Activated CD4-positive, alpha-beta memory T cell treated with anti-CD3 and anti-CD28 coated beads, Interleukin-2, amount 10 ng/mL, durations not matched to agents 7 days and 5 days (primary cell): ENCODE measurements around the gene ING3. TPM values are rescaled to one million over a fixed set of nuclear protein-coding genes. Genes with fewer than 3 reads are reported as not detected.

Experiments used
- CTCF ChIA-PET: fragments of 350-600 bp; sonication (Branson Sonifier 250); formaldehyde crosslinking; loops from one replicate; lab custom pipeline; 2021; ENCODE audit warnings: antibody characterized with exemption, inconsistent platforms; lab: Charles Lee
- POLR2A ChIA-PET: fragments of 350-600 bp; sonication (Branson Sonifier 250); formaldehyde crosslinking; loops from one replicate; lab custom pipeline; 2021; ENCODE audit warnings: antibody characterized with exemption; lab: Charles Lee
- DNase-seq: peaks from one replicate; pipeline ENCODE4 v3.0.0-alpha.2; 2020
- H3K27ac Mint-ChIP-seq: one replicate; pipeline ENCODE4 v1.8.0; 2021; ENCODE audit warnings: mild to moderate bottlenecking, mixed read lengths
- H3K27me3 Mint-ChIP-seq: one replicate; pipeline ENCODE4 v1.8.0; 2021; ENCODE audit warnings: mixed read lengths
- H3K36me3 Mint-ChIP-seq: one replicate; pipeline ENCODE4 v1.8.0; 2021; ENCODE audit warnings: low read depth, mixed read lengths
- H3K4me1 Mint-ChIP-seq: one replicate; pipeline ENCODE4 v1.8.0; 2021; ENCODE audit warnings: mixed read lengths
- H3K4me3 Mint-ChIP-seq: one replicate; pipeline ENCODE4 v1.8.0; 2021; ENCODE audit warnings: mild to moderate bottlenecking, mixed read lengths
- H3K9me3 Mint-ChIP-seq: one replicate; pipeline ENCODE4 v1.8.0; 2021; ENCODE audit warnings: mixed read lengths
- total RNA-seq, 2 experiments: library from RNA; stranded (reverse); gene quantifications; one replicate each; pipeline ENCODE4 v1.2.3, GENCODE V29; 2021

Gene ING3
- total RNA-seq, 2 experiments from 2014 or later, result 22.2 to 26.5 TPM

DNA sequence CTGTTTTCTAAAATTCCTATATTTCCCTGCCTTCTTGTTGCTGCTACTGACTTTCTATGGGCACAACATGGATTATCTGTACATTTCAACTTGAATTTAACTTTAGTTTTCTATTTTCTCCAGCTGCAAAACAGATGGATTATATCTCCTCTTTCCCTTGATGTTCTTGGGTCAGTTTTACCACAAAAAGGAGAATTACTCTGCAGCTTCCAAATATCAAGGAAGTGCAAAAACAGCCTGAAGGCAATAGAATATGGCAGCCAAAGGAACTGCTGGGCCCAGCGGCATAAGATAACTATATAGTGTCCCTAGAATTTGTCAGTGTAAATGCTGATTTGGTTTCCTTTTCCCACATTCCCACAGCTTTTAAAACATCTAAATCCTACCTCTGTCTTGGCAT, 67.0 kb downstream of the ING3 start:
- Mint-ChIP-seq H3K27ac (no peak overlapping the region), H3K9me3 (no peaks in the 10 kb centered on the region), H3K27me3 (peaks cover 8% of the 10 kb centered on the region), H3K36me3 (no peaks in the 10 kb centered on the region), H3K4me1 (no peaks in the 10 kb centered on the region), H3K4me3 (no peak overlapping the region)
- POLR2A ChIA-PET, result no interaction called here
- CTCF ChIA-PET, result no interaction called here
- DNase-seq, result no peak

DNA sequence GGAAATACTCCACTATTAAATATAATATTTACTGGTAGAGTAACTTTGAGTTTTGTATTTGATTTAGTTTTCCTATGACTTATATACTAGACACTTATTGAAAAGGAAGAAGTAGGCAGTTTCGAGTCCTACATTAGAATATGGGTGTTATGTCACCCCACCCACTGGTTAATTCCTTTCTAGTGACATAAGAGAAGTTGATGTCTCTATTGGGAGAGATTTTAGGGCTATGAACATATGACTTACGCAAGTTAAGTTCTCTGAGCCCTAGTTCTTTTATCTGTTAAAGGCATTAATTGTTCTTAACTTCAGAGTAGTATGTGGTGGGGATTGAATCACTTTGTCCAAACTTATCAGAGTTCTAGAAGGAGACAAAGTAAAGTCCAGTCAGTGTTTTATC, 68.4 kb downstream of the ING3 start:
- no peak for DNase-seq
- no peaks in the 10 kb centered on the region for H3K9me3 Mint-ChIP-seq
- no peak overlapping the region for H3K27ac Mint-ChIP-seq
- H3K36me3 Mint-ChIP-seq, result no peaks in the 10 kb centered on the region
- CTCF ChIA-PET, result no interaction called here
- H3K27me3 Mint-ChIP-seq, result peaks cover 1% of the 10 kb centered on the region
- POLR2A ChIA-PET, result no interaction called here
- no peaks in the 10 kb centered on the region for H3K4me1 Mint-ChIP-seq
- H3K4me3 Mint-ChIP-seq, result no peak overlapping the region

DNA sequence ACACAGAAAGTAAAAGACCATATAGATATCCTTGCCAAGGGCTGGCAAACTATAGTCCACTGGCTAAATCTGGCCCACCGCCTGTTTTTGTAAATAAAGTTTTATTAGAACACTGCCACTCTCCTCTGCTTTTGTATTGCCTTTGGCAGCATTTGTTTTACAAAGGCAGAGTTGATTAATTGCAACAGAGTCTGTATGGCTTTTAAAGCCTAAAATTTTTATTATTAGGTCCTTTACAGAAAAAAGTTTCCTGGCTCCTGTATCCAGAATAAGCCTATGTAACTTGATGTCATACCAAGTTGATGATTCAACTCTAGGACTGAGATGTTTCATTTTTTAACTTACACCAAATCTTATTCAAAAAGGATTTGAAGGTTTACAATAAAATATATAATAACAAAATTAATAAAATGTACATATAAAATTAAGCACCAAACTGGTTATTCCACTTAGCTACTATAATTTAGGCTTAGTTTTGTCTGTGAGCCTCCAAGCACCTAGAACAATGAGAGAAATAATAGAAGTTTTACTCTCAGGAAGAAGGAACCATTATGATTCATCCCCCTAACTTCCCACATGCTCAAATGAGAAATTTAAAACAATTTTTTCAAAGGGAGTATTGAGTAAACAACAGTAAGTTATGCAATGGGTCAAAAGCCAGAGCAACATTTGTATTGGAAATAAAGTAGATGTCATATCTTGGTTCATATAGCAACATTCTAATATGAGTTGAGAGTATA, 69.8 kb downstream of the ING3 start:
- POLR2A ChIA-PET, result no interaction called here
- Mint-ChIP-seq H3K27me3 (peaks cover 2% of the 10 kb centered on the region), H3K27ac (no peak overlapping the region), H3K4me1 (no peaks in the 10 kb centered on the region), H3K4me3 (no peak overlapping the region), H3K9me3 (no peaks in the 10 kb centered on the region), H3K36me3 (no peaks in the 10 kb centered on the region)
- no peak for DNase-seq
- CTCF ChIA-PET, result no interaction called here

DNA sequence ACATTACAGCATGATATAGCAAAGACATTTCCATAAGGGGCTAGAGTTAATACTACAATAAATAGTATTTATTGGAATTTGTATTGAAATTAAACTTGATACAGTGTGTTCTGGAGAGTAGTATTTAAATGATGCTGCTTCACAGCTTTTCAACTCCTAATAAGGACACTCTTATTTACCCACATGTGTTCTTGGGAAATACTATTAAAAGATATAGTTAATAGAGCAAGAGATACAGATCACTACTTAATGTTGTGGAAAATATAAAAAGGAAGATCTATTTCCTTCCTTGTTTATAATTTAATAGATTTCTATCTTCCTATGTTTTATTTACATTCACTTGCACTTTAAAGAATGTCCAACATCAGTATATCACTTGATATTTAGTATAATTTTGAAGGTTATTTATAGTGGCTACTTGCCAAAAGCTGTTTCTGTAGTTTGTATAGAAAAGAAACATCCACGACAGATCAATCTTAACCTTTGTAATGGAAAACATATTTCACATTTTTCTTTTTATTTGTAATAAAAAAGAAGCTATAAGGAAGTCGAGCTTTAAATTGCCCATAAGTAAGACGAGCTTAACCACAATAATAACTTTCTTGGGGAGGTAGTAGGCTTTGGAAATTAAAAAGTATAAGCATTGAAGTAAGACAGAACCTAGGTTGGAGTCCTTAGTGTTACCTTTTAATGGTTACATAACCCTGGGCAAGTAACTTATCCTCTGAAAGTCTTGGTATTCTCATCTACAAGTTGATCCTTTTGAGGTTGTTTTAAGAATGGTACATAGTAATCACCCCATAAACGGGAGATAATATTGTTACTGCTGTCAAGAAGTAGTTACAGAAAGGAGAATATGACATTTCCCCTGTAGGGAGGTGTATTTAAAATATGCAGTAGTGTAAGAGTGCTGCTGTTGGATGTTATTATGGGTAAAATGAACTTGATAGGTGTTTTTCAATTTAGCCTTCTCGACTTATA, 70.7 kb downstream of the ING3 start:
- CTCF ChIA-PET, result no interaction called here
- POLR2A ChIA-PET, result no interaction called here
- H3K27me3 Mint-ChIP-seq, result peaks cover 4% of the 10 kb centered on the region

DNA sequence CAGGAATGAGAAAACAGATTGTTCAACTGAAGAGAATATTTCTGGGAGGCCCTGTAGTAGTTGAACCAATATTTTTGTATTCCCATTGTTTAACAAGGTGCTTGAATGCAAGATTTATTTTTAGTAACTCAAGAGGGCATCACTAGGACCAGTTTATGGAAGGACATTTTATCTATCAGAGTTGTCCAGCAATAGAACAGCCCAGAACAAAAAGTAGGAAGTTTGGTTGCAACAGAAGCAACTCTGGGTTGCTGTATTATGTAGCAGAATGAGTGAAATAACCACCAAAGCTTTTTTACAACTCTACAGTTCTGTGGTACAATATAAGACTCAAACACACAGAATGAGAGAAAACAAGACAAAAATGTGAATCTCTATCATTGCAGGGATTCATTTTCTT, 72.6 kb downstream of the ING3 start:
- Mint-ChIP-seq H3K4me1 (no peaks in the 10 kb centered on the region), H3K27ac (no peak overlapping the region), H3K27me3 (peaks cover 4% of the 10 kb centered on the region), H3K9me3 (no peaks in the 10 kb centered on the region), H3K4me3 (no peak overlapping the region), H3K36me3 (no peaks in the 10 kb centered on the region)
- POLR2A ChIA-PET, result no interaction called here
- DNase-seq, result no peak
- CTCF ChIA-PET, result no interaction called here

More for the DNA sequence above, 70.7 kb downstream of the ING3 start:
- Mint-ChIP-seq H3K36me3 (no peaks in the 10 kb centered on the region), H3K4me3 (no peak overlapping the region), H3K27ac (no peak overlapping the region), H3K4me1 (no peaks in the 10 kb centered on the region), H3K9me3 (no peaks in the 10 kb centered on the region)
- no peak for DNase-seq

DNA sequence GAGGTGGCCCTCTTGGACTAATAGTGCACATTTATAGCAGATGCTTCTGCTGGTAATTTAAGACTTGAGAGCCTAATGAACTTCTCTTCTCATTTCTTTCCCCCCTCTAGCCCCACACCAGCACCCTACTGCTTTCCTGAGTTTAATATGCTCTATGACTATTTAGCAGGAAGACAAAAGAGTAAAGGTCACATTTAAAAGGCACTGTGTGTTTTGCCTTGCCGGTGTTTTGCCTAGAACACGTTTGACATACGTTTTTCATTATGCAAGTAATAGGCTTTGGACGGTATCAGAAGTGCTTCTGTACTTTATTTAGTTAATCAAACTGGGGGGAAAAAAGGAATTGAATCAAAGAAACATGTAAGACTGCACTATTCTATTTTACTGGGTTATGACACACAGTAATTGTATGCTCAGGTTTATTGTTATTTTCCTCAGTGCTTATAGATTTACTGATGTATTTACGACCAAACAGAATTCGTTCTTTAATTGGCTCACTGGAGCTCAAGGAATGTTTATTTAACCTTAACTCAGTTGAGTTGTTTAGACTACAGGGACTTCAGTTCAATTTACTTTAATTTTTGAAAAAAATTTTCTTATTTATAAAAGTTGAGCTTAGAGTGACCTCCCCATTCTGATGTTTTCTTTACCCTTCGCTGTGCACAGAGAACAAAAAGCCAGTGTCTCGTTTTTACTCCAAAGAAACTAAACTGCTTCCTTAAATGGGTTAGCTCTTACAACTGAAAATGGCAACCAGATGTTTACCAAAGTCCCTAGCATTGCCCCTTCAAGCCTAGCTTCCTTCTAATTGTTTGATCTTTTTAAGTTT, 73.3 kb downstream of the ING3 start:
- Mint-ChIP-seq H3K4me3 (no peak overlapping the region), H3K27me3 (peaks cover 4% of the 10 kb centered on the region), H3K9me3 (no peaks in the 10 kb centered on the region), H3K4me1 (no peaks in the 10 kb centered on the region), H3K27ac (no peak overlapping the region), H3K36me3 (no peaks in the 10 kb centered on the region)
- CTCF ChIA-PET, result interaction anchor here (1.2 kb wide), 1 partner anchor 84 kb away, joined by 3 read pairs; no protein-coding TSS in a partner anchor
- POLR2A ChIA-PET, result no interaction called here
- no peak for DNase-seq

DNA sequence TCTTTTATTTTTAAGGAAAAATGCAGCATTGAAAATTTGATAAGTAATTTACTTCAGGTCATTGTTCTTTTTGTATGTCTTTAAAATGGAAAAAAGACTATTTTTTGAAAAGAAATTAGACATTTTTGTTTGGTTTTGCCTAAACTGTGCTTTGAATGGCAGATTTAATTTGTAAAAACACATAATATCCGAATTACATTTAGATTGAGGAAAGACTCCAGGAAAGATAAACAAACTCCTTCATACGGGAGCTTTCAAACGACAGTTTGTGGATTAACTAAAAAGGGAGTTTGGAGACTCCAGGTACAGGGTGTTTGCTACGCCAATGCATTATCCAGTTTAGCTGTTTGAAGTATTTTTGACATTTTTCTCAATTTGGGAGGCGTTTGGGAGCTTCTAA, 74.0 kb downstream of the ING3 start:
- H3K36me3 Mint-ChIP-seq, result no peaks in the 10 kb centered on the region
- ChIA-PET CTCF (interaction anchor here (1.2 kb wide), 1 partner anchor 83 kb away, joined by 3 read pairs; no protein-coding TSS in a partner anchor), POLR2A (no interaction called here)
- H3K4me1 Mint-ChIP-seq, result no peaks in the 10 kb centered on the region
- H3K27me3 Mint-ChIP-seq, result peaks cover 4% of the 10 kb centered on the region
- DNase-seq, result no peak
- H3K9me3 Mint-ChIP-seq, result no peaks in the 10 kb centered on the region
- H3K27ac Mint-ChIP-seq, result no peak overlapping the region
- no peak overlapping the region for H3K4me3 Mint-ChIP-seq

DNA sequence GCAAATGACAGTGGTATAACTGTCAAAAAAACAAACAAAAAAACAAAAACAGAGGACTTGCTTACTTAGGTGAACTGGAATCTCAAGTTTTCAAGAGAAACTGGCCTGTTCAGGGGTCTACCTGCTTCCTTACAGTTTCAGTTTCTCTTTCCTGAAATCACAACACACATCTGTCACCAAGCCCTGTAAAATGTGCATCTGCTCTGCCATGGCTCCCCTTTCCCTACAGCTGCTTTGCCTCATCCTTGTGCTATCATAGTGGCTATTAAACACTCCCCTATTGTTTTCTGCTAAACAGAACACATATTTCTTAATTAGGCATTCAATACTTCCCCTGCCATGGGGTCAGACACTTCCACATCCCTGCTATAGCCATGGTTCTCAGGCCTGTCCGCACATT, 75.6 kb downstream of the ING3 start:
- H3K36me3 Mint-ChIP-seq, result no peaks in the 10 kb centered on the region
- ChIA-PET POLR2A (no interaction called here), CTCF (no interaction called here)
- H3K4me3 Mint-ChIP-seq, result no peak overlapping the region
- H3K4me1 Mint-ChIP-seq, result no peaks in the 10 kb centered on the region
- DNase-seq, result no peak
- H3K27me3 Mint-ChIP-seq, result peaks cover 4% of the 10 kb centered on the region
- H3K9me3 Mint-ChIP-seq, result no peaks in the 10 kb centered on the region
- no peak overlapping the region for H3K27ac Mint-ChIP-seq

DNA sequence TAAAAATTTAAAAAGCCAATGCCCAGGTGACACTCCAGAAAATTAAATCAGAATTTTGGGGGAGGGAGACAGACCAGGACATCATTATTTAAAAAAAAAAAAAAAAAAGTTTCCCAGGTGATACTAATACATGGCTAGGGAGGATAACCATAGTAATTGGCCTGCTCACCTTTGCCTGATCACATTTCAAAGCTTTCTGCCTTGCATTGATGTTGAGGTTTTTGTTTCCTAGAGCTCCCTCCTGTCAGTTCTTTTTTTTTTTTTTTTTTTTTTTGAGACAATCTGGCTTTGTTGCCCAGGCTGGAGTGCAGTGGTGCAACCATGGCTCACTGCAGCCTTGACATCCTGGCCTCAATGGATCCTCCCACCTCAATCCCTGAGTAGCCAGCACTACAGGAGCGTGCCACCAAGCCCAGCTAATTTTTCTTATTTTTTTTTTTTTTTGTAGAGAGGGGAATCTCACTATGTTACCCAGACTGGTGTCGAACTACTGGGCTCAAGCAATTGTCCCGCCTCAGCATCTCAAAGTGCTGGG, 76.1 kb downstream of the ING3 start:
- H3K36me3 Mint-ChIP-seq, result no peaks in the 10 kb centered on the region
- H3K4me3 Mint-ChIP-seq, result no peak overlapping the region
- H3K27ac Mint-ChIP-seq, result no peak overlapping the region
- no peaks in the 10 kb centered on the region for H3K4me1 Mint-ChIP-seq
- ChIA-PET POLR2A (no interaction called here), CTCF (no interaction called here)
- no peaks in the 10 kb centered on the region for H3K9me3 Mint-ChIP-seq
- no peak for DNase-seq
- H3K27me3 Mint-ChIP-seq, result peaks cover 4% of the 10 kb centered on the region

Other genes with a start within 250 kb of the ING3 start
- gene TSPAN12, start 92.6 kb upstream of the ING3 start, total RNA-seq, result not detected
- gene CPED1, start 37.9 kb downstream of the ING3 start, total RNA-seq, result not detected